Erythroblast (primary cell): Measurements from ENCODE around the gene APRT.

Experiments used
- GATA1 ChIP-seq: IDR thresholded peaks from 2 replicates; pipeline ENCODE4 v1.6.1; 2011; ENCODE audit warnings: low read depth, mild to moderate bottlenecking, control low read depth, low read length, moderate library complexity
- POLR2A ChIP-seq: IDR thresholded peaks from 2 replicates; pipeline ENCODE4 v1.6.1; 2011; ENCODE audit warnings: mild to moderate bottlenecking, low read length

DNA sequence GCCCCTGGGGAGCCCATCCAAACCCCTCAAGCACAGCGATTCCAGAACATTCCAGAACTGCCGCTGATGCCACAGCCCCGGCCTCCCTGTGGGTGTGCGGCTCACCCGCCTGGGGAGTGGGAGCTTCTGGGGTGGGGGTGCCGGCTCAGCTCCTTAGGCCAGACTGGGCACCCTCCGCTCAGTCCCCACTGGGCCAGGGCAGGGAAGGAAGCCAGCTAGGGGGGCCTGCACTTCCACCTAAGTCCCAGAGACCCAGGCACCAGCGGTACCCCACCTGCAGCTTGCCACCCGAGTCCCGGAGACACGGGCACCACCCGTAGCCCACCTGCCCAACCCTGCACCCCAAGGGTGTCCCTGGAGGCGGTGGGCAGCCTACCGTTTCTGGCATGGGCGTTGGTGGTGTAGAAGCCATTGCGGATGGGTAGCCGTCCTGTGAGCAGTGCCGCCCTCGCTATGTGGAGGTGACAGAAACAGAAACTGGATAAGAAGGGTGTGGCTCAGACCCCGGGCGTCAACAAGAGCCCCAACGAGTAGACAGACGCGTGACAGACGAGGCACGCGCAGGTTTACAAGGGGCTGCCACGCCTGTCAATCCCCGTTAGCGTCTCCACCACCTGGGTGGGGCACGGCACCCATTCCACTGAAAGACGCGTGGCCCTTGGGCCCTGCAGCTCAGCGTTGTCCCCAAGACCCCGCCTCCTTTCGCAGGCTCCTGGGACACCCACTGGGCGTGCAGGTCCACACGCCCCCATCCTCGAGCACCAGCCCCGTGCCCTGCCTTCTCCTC, 30.0 kb upstream of the APRT start:
- no peak for TF ChIP-seq POLR2A
- no peak for TF ChIP-seq GATA1
